HepG2 (cell line): ENCODE data around the gene GP1BA. TPM values are rescaled to one million over a fixed set of nuclear protein-coding genes. Genes with fewer than 3 reads are reported as not detected.
A peak's percentile ranks its signal among the peaks of the same experiment; 100 is the strongest.

Source experiments
- CBFB ChIP-seq: sonication (generic); formaldehyde crosslinking; IDR thresholded peaks from 2 replicates; pipeline ENCODE4 v1.4.0; 2020; ENCODE audit warnings: missing genetic modification reagents
- HMGXB4 ChIP-seq, 2 experiments: sonication (generic) in 1 of 2; formaldehyde crosslinking in 1 of 2; IDR thresholded peaks; 2 replicates each; pipeline versions ENCODE4 v1.4.0 to v1.6.1; 2018 to 2020; ENCODE audit warnings: missing genetic modification reagents in 2 of 2, borderline replicate concordance in 1 of 2, low read depth in 1 of 2, mild to moderate bottlenecking in 1 of 2, missing biosample characterization in 1 of 2
- HNF4A ChIP-seq: sonication (generic); formaldehyde crosslinking; IDR thresholded peaks from 2 replicates; pipeline ENCODE4 v1.4.0; 2020; ENCODE audit warnings: missing genetic modification reagents
- MEIS1 ChIP-seq: sonication (generic); formaldehyde crosslinking; IDR thresholded peaks from 2 replicates; pipeline ENCODE4 v1.9.0; 2021; ENCODE audit warnings: mild to moderate bottlenecking, missing genetic modification reagents, moderate library complexity, borderline replicate concordance
- PAWR ChIP-seq: sonication (generic); formaldehyde crosslinking; IDR thresholded peaks from 2 replicates; pipeline ENCODE4 v1.4.0; 2020; ENCODE audit warnings: missing genetic modification reagents, mild to moderate bottlenecking, borderline replicate concordance
- PBX3 ChIP-seq: sonication (generic); formaldehyde crosslinking; IDR thresholded peaks from 2 replicates; pipeline ENCODE4 v1.8.1; 2023; ENCODE audit warnings: missing genetic modification reagents, inconsistent platforms, borderline replicate concordance
- PHB2 ChIP-seq: fragments of 450-650 bp; IDR thresholded peaks from 2 replicates; pipeline ENCODE4 v1.6.1; 2018; ENCODE audit not compliant: partially characterized antibody
- REST ChIP-seq, 2 experiments: IDR thresholded peaks; 2 replicates each; pipeline ENCODE4 v1.6.1; 2011 to 2012; ENCODE audit warnings: low read length in 2 of 2, borderline replicate concordance in 1 of 2, low read depth in 1 of 2, mild to moderate bottlenecking in 1 of 2, moderate library complexity in 1 of 2
- SALL1 ChIP-seq: sonication (generic); formaldehyde crosslinking; IDR thresholded peaks from 2 replicates; pipeline ENCODE4 v1.8.0; 2022; ENCODE audit warnings: mild to moderate bottlenecking, missing genetic modification reagents
- STAG1 ChIP-seq: sonication (generic); formaldehyde crosslinking; IDR thresholded peaks from 2 replicates; pipeline ENCODE4 v1.4.0; 2020; ENCODE audit warnings: missing genetic modification reagents
- TBP ChIP-seq: sonication (generic); formaldehyde crosslinking; IDR thresholded peaks from 2 replicates; pipeline ENCODE4 v1.5.0; 2020; ENCODE audit warnings: missing genetic modification reagents
- TERF1 ChIP-seq: sonication (generic); formaldehyde crosslinking; IDR thresholded peaks from 2 replicates; pipeline ENCODE4 v1.8.0; 2022; ENCODE audit warnings: mild to moderate bottlenecking, missing genetic modification reagents, moderate library complexity
- THAP11 ChIP-seq: IDR thresholded peaks from 2 replicates; pipeline ENCODE4 v1.6.1; 2016; ENCODE audit warnings: missing biosample characterization, missing genetic modification reagents
- TMF1 ChIP-seq: sonication (generic); formaldehyde crosslinking; IDR thresholded peaks from 2 replicates; pipeline ENCODE4 v1.8.1; 2022; ENCODE audit warnings: low read depth, missing genetic modification reagents
- U2AF2 ChIP-seq: fragments of 200-400 bp; formaldehyde crosslinking; IDR thresholded peaks from 2 replicates; pipeline ENCODE4 v1.6.1; 2017; ENCODE audit warnings: low read depth, mild to moderate bottlenecking, low read length
- ZFX ChIP-seq: sonication (generic); formaldehyde crosslinking; IDR thresholded peaks from 2 replicates; pipeline ENCODE4 v1.4.0; 2020; ENCODE audit warnings: mild to moderate bottlenecking, low read depth, missing genetic modification reagents, moderate library complexity
- ZNF12 ChIP-seq: sonication (generic); formaldehyde crosslinking; IDR thresholded peaks from 2 replicates; pipeline ENCODE4 v1.5.0; 2020; ENCODE audit warnings: missing genetic modification reagents
- ZNF282 ChIP-seq: fragments of 450-650 bp; IDR thresholded peaks from 2 replicates; pipeline ENCODE4 v1.6.1; 2018; ENCODE audit not compliant: partially characterized antibody
- ZNF3 ChIP-seq: IDR thresholded peaks from 2 replicates; pipeline ENCODE4 v1.7.0; 2017; ENCODE audit warnings: inconsistent platforms
- ZNF605 ChIP-seq: sonication (generic); formaldehyde crosslinking; IDR thresholded peaks from 2 replicates; pipeline ENCODE4 v1.8.0; 2022; ENCODE audit warnings: mild to moderate bottlenecking, missing genetic modification reagents
- polyA plus RNA-seq, 8 experiments: library from polyadenylated mRNA; depleted of rRNA in 3 of 8; stranded (reverse) in 7 of 8; unstranded in 1 of 8; fragments of >200 nt; fragmentation: Illumina TruSeq in 4 of 8; extraction: Trizol in 4 of 8; gene quantifications; 2 replicates each; pipeline versions ENCODE4 v1.2.1 to v1.2.3, GENCODE V29; 2011 to 2016; ENCODE audit warnings: low read depth in 4 of 8, missing spikeins in 1 of 8, mixed read lengths in 1 of 8; ENCODE audit not compliant: insufficient read depth in 1 of 8
- total RNA-seq, 5 experiments: library from RNA; depleted of rRNA; stranded (reverse); fragments of >200 nt; fragmentation: Illumina TruSeq; extraction: Trizol; gene quantifications; 2 replicates each; pipeline ENCODE4 v1.2.3, GENCODE V29; 2016; ENCODE audit warnings: low read depth in 1 of 5

The GP1BA gene
- total and polyA plus RNA-seq, 2 of the 13 experiments (the other 11 are each of a cell fraction or from before 2014, with no cell fraction given), result not detected

GRCh38 chr17:4934173-4934979 is 2.3 kb downstream of the GP1BA start (continued):
- TF ChIP-seq PHB2 (no peak), REST (IDR thresholded peaks at IDR 0.05; ENCODE audit: borderline replicate concordance in 1 of 2, low read depth in 1 of 2, low read length in 2 of 2) (peak in 1 of 2 experiments; percentile 64; a peak in 2 of 4 replicates), ZNF3 (CRISPR knock-in tag) (no peak), THAP11 (peak; percentile 50), ZNF282 (no peak), MEIS1 (no peak), SALL1 (CRISPR knock-in tag) (peak; percentile 51; the same call in 1 of the 2 replicates), STAG1 (CRISPR knock-in tag) (peak; percentile 71), ZNF605 (CRISPR knock-in tag) (0 out of 2 replicates have a peak, but pooled peaks have one; percentile 41), ZFX (peak; percentile 78), ZNF12 (no peak), PBX3 (CRISPR knock-in tag) (no peak), TBP (CRISPR knock-in tag) (no peak), TERF1 (CRISPR knock-in tag) (no peak), HNF4A (CRISPR knock-in tag) (0 out of 2 replicates have a peak, but pooled peaks have one; percentile 11), CBFB (0 out of 2 replicates have a peak, but pooled peaks have one; percentile 25), HMGXB4 (CRISPR knock-in tag; IDR thresholded peaks at IDR 0.05; ENCODE audit: borderline replicate concordance in 1 of 2, low read depth in 1 of 2) (peak; percentile 57 to 70; a peak in 3 of 4 replicates), U2AF2 (no peak), PAWR (no peak), TMF1 (CRISPR knock-in tag) (no peak)
